ENCODE measurements around the gene TBC1D5.
"Not testable (repeated sequence)": the region's sequence is repeated elsewhere in the genome, so short reads cannot be mapped to it uniquely, and the experiment has no call there.

The TBC1D5 gene

GRCh38 chr3:17396036-17396435 lies 346.4 kb downstream of the TBC1D5 start:
- DNase-seq = no peak

- DNase-seq = no peak
Observed at GRCh38 chr3:17394541-17395155, 347.8 kb downstream of the TBC1D5 start.

GRCh38 chr3:17392516-17392915 lies 349.9 kb downstream of the TBC1D5 start:
- not testable (repeated sequence) for DNase-seq

GRCh38 chr3:17390785-17391184 lies 351.6 kb downstream of the TBC1D5 start:
- no peak for DNase-seq

GRCh38 chr3:17387108-17387507 lies 355.3 kb downstream of the TBC1D5 start:
- no peak for DNase-seq

- no peak for DNase-seq
Observed at GRCh38 chr3:17386432-17386831, 356.0 kb downstream of the TBC1D5 start.

GRCh38 chr3:17384567-17385296 lies 357.7 kb downstream of the TBC1D5 start:
- no peak for DNase-seq

- no peak for DNase-seq
Observed at GRCh38 chr3:17373304-17373703, 369.1 kb downstream of the TBC1D5 start.

GRCh38 chr3:17372362-17373210 lies 369.8 kb downstream of the TBC1D5 start:
- no peak for DNase-seq

GRCh38 chr3:17369973-17370372 lies 372.5 kb downstream of the TBC1D5 start:
- no peak for DNase-seq

- no peak for DNase-seq
Observed at GRCh38 chr3:17367171-17367570, 375.3 kb downstream of the TBC1D5 start.

GRCh38 chr3:17360991-17361390 lies 381.4 kb downstream of the TBC1D5 start:
- DNase-seq = no peak

- DNase-seq = no peak
Observed at GRCh38 chr3:17359911-17360310, 382.5 kb downstream of the TBC1D5 start.

GRCh38 chr3:17357035-17357710 lies 385.3 kb downstream of the TBC1D5 start:
- DNase-seq = no peak

GRCh38 chr3:17356585-17356984 lies 385.8 kb downstream of the TBC1D5 start:
- no peak for DNase-seq

- no peak for DNase-seq
Observed at GRCh38 chr3:17355591-17355990, 386.8 kb downstream of the TBC1D5 start.

GRCh38 chr3:17354341-17354740 lies 388.1 kb downstream of the TBC1D5 start:
- no peak for DNase-seq

- no peak for DNase-seq
Observed at GRCh38 chr3:17352620-17353019, 389.8 kb downstream of the TBC1D5 start.

GRCh38 chr3:17351193-17351592 lies 391.2 kb downstream of the TBC1D5 start:
- not testable (repeated sequence) for DNase-seq

GRCh38 chr3:17349093-17349492 lies 393.3 kb downstream of the TBC1D5 start:
- no peak for DNase-seq

- no peak for DNase-seq
Observed at GRCh38 chr3:17342119-17342518, 400.3 kb downstream of the TBC1D5 start.

- no peak for DNase-seq
Observed at GRCh38 chr3:17340693-17341092, 401.7 kb downstream of the TBC1D5 start.

- DNase-seq = no peak
Observed at GRCh38 chr3:17340261-17340660, 402.2 kb downstream of the TBC1D5 start.
